ENCODE data around the gene RAB3IL1.
A peak's percentile ranks its signal among the peaks of the same experiment; 100 is the strongest.

RAB3IL1 gene

DNA sequence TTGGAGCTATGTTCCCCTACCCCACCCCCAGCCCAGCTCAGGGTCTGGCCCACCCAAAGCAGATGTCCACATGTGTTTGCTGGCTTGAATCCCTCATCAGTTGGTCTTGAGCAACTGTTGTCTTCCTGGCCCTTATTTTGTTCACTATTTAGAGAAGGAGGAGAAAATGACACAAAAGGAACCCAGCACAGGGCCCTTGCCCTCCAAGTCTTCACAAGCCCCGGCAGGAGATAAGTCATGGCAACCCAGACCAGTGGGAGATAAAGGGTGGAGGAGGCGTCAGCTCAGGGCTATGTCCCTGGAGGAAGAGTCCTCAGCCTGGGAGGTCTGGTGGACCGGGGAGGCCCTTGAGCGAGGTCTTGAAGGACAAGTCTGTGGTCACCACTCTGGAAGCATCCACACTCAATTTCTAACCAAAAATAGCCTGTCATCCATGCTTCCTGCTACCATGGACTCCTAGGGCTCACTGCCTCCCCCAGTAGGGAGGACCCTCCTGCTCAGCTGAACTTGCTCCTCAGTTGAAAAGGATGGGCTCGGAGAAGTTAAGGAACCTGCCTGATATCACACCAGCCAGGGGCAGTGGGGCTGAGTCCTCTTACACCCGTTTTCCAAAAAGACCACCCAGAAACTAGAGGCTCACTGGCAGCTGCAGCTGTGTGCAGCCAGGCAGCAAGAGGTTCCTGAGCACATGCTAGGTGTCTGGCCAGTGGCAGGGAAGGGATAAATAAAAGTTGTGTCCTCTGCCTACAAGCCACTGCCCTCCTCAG is 1.8 kb upstream of the RAB3IL1 start:
- peak; percentile 37 for DNase-seq

DNA sequence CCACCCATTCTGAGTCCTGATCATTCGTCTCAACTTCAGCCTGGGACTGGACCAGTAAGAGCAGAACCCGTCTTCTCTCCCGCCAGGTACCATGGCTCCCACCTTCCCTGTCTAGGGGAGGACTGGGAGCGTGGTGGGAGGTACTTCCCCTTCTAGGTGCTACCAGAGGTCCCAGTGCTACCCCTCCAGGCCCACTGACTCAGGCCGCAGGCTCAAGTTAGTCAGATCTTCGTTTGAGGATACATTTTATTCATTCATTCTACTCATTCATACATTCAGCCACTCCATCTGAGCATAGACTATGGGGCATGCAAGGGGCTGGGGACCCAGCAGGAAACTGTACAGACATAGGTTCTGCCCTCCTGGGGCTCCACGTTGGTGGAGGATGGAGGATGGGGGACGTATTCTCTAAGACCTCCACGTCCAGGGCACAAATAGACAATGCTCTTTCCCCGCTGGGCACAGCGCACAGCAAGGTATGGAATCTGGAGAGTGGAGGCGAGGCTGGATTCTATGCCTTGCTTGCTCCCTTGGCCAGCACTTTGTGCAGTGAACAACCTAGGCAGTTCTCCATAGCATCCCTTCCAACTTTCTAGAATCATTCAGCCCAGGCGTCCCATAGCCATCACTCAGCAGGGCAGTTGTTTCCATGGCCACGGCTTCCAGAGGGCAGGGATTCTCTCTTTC is 1.0 kb upstream of the RAB3IL1 start:
- peak; percentile 16 for DNase-seq

DNA sequence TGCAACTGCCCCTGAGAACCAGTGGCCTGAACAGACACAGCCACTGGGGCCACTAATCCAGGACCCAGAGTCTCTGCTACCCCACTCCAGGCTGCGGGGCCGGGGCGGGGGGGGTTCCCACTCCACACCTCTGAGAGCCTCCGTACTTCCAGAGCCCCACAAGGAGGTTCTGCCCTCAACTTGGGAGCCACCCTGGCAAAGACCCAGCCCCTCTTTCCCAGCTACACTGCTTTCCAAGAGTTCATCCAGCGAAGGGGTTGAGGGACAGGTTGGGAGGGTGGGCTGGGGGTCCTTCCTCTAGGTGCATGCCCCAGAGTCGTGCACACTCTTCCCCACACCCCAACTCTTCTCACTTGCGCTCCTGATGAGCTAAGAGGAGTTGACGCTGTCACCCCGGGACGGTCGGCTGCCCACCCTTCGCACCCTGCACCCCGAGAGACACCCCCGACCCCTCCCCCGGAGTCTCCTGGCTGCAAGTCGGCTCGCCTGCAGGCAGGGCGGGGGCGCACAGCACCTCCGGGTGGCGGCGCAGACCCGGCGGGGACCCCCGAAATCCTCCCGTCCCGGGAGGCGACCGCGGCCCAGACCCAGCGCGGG is 531 bp downstream of the RAB3IL1 start:
- DNase-seq: peak; percentile 62

DNA sequence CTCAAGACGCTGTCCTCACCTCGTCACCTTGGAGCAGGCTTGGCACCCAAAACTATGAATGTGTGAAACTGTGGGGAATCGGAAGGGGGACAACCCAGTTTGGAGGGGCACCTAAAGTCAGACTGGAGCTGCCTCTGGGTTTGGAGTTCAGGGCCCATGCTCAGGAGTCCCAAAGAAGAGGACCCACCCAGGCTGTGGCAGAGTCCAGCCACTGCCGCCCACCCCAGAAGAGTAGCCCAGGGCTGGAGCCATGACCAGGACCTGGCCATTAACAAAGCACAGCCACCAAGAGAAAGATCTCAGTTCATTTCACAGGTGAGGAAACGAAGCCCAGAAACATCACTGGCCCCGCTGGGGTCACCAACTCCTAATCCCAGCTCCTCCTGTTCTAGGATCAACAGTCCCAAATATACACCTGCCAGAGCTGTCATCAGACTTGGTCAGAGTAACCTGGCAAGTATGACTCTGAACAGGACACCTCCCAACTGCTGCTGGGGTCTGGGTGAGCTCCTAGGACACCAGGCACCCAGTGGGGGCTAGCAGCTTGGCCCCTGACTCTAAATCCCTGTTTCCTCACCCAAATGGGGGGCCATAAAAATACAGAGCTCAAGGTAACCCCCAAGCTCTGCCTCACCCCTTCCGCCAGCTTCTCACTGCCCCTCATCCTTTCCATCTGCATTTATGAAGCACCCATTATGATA is 2.7 kb downstream of the RAB3IL1 start:
- no peak for DNase-seq

DNA sequence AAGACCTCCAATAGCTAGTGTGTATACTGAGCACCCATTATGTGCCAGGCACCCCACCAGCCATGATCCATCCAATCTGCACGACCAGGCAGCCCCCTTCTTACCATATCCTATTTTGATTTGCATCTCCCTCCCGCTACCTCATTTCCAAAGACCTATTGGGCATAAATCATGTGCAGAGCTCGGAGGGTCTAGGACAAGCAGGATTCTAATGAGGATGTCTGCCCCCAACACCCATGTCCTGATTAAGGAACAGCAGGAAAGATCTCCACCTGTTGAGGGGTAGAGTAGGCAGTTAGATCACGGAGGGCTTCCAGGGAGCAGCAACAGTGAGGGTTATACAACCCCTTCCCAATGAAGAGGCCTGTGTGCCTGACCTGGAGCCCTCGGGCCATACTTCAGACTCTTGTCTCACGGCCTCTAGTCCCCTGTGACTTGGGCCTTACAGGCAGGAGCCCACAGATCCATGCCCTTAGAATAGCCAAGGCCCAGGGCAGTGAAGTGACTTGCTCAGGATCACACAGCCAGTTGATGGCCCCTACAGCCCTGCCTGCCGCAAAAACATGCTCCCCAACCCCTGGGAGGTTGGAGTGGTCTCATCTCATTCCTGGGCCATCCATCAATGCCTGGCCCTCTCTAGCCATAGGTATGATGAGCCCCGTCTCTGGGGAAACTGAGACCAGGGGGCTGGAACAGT is 3.5 kb downstream of the RAB3IL1 start:
- no peak for DNase-seq

DNA sequence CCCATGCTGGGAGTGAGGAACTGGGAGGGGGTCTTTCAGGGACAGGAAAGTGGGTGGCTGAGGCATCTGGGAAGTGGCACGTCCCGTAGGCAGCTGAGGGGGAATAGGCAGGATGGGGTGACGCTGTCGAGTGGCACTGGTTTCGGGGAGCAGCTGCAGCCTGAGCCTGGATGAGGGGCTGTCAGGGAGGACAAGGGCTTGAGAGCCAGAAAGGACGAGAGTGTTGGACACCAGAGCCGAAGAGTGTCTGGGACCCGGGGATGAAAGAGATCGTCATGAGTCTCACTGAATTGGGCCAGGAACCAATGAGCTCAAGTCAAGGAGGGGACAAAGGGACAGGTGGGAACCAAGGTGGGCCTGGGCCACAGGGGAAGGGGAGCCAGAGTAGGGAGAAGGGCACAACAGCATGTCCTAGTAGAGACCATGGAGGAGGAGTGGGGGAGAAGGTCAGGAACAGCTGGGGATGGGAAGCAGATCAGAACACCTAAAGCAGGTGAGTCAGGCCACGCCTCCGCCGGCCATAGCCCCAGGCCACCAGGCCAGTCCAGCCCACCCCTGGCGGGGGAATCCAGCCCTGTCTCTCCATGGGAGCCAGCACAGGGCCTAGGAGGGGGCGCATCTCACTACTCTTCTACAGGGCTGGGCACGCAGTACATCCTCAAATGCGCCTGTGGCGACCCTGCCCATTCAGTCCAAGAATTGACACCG is 4.2 kb downstream of the RAB3IL1 start:
- DNase-seq: peak; percentile 18

DNA sequence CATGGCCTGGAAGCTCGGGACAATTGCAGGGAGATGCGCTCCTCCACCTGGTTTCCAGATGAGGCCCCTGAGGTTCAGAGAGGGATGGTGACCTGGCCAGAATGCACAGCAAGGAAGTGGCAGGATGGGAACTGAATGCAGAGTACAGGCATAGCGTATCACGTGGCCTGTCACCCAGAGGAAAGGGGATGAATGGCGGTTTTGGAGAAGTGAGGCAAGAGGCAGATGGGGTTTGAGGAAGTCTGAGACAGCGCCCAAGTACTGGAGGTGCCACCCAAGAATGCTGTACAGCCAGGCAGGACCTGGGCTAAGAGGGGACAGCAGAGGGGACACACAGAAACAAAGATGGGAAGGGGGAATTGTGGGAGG is 4.9 kb downstream of the RAB3IL1 start:
- peak; percentile 53 for DNase-seq

DNA sequence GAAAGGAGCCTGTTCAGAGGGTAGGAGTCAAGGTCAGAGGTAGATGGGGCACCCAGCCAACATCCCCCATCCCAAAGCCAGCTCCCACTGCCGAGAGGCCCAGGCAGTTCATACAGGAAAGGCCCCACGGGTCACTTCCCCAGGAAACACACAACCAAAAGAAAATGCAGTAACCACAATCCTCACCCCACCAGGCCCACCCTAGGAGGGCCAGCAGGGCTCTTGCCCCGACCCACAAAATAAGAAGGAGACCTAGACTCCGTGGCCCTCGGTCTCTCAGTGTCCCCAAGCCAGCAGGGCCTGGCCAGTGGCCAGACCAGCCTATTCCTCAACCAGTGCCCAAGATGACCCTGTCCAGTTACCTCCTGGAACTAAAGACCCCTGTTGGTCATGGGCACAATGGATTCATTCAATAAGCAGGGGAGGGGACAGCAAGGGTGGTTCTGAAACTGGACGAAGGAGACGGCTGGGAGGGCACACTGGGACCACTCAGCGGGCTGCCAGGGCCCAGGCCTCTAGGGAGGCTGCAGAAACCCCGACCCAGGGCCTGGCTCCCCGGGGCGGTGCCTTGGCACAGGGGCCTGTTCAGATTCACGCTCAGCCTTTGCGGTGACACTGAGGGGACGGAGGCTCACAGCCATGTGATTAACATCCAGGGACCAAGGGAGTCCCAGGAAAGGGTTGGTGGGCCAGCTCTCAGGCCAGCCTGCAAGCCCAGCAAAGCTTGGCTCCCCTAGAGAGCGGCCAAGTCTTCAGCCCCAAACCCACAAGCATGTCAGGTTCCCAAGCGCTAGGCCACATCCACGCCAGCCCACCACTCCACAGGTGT is 5.5 kb downstream of the RAB3IL1 start:
- DNase-seq: peak; percentile 26

DNA sequence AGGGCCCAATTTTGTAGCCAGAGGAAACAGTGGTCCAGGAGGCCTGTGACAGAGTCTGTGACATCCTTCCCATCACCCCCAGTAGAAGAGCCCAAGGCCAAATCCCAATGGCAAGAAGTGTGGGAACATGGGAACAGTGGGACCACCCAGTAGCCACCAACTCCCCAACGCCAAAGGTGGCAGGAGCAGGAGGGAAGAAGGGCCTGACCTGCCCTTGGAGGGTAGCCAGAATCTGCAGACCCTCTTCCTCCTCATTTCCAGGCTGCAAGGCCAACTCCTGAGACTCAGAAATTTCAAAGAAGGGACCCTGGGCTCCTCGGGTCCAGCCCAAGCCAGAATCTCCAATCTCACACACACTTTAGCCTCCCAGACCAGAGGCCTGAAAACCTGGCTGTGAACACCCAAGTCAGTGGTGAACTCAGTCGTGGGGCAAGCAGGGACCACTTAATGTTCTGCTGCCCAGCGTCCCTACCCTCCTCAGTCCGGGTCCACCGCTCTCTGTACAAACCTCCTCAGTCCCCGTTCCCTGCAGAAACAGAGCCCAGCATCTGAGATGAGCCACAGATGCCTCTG is 6.2 kb downstream of the RAB3IL1 start:
- no peak for DNase-seq

DNA sequence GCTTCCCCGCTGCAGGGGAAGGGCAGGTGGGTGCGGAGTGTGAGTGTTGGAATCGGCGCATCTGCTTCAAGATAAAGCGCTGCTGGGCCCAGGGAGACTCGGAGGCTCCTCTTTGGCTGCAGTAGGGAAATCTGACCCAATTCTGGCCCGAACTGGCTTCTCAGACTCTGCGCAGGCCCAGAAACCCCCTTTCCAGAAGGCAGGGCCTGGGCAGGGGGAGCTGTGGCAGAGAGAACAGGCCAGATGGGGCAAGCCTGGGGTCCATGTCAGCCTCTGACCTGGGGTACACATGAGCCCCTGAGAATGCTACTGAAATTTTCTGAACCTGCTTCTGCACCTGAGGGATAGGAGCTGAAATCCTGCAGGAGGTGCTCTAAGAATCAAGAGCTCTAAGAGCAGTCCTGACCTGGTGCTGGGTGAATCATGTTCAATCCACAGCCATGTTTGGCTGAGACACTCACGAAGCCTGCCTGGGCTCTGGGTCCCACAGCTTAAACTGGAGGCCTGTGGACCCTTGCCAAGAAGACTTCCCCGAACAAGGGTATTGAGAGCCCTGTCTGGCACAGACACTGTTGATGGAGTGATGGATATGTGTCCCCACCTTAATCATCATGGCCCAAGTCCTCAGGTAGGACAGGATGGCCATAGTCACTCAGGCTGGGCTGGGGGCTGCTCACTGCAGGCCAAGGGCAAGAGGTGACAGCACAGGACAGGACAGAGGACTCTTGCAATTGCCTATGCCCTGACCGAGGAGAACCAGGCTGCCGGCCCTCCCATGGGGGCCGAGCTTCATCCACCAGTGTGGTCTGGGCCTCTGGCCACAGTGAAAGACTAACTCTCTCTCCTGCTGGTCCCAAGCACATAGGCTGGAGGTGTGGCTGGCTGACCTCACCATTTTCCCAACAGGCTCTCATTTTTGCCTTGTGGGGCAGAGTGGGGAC is 6.9 kb downstream of the RAB3IL1 start:
- DNase-seq: peak; percentile 80

DNA sequence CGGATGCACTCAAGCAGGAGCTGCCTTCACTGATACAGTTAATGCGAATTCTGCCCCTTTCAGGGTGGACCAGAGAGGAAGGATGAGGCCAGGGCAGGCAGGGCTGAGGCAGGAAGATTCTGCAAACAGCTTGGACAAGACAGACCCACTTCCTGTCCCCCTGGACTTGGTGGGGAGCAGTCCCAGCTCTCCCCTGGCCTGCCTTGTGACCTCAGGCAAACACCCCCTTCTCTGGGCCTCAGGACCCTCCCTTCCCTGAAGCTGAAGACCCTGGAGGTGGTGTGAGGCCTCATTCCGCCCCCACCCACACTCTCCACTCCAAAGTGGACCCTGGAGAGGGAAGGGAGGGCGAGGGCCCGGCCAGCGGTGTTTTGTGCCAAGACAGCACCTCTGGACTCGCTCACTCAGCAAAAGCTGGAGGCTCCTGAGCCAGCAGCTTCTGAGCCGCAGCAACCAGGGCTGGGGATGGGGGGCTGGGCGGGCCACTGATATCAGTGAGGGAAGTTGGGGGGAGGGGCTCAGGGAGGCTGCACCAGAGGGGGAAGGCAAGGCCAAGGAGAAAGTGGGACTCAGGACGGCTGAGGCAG is 8.5 kb downstream of the RAB3IL1 start:
- DNase-seq: peak; percentile 82

DNA sequence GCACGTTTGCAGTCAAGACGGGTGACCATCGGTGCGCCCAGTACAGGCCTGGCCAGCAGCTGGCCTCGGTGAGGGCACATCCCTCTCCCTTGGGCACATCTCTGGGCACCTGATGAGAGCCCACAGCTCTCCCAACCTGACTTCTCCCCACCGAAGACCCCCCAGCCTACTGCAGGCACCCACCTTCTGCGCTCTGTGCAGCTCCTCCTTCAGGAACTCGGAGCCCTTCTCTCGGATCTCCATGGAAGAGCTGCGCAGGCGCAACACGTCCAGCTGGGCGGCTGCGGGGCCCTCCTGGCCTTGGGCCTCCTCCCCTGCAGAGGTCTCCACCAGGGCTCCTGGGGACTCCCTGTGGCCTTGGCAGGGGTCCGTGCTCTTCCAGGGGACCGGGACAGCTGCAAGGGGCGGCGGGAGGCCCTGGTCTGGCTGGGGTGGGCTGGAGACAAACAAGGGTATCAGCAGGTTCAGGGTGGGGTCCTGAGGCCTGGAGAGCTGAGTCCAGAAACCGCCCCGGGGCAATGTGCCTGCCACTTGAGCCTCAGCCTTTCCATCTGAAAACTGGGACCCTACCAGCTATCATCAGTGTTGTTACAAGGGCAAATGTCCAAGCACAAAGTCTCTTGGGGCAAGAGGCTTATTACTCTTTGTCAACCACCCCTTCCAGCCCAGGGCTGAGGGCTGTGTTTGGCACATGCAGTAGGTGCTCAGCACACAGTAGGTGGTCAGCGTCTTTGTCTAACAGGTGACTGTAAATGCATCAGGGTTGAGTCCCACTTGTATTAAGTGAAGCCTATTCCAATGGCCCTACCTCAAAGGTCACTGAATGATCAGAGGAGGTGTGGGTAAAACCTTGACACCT is 9.3 kb downstream of the RAB3IL1 start:
- no peak for DNase-seq

DNA sequence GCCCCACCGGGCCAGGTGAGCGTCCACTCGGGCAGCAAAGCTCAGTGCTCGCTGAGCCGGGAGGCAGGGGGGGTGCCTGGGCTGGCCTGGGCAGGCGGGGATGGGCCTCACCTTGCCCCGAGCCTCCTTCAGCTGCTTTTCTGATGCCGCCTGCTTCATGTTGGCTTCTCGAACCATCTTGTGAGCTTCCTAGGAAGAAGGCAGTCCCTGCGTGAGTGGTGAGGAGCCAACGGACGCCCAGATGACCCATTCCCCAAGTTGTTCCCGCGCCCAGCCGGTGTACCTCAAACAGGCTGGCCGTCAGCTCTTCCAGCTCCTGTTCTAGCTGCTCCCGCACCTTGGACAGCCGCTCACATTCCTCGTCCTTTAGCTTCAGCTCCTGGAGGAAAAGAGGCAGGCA is 10.1 kb downstream of the RAB3IL1 start:
- no peak for DNase-seq

DNA sequence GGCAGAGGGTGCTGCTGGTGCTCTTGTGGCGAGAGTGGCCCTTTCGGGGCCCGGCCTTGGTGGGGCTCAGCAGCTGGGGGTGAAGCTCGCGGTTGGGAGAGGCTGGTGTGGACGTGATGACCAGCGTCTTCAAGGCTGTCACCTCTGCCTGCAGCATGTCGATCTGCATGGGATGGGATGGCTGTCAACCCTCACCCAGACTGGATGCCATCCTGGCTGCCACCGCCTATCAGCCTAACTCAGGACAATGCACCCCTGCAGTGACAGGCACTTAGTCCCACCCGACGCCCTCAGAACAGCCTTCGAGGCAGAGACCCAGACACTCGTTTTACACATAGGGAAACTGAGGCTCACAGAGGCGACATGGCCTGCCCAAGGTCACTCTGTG is 10.8 kb downstream of the RAB3IL1 start:
- no peak for DNase-seq

DNA sequence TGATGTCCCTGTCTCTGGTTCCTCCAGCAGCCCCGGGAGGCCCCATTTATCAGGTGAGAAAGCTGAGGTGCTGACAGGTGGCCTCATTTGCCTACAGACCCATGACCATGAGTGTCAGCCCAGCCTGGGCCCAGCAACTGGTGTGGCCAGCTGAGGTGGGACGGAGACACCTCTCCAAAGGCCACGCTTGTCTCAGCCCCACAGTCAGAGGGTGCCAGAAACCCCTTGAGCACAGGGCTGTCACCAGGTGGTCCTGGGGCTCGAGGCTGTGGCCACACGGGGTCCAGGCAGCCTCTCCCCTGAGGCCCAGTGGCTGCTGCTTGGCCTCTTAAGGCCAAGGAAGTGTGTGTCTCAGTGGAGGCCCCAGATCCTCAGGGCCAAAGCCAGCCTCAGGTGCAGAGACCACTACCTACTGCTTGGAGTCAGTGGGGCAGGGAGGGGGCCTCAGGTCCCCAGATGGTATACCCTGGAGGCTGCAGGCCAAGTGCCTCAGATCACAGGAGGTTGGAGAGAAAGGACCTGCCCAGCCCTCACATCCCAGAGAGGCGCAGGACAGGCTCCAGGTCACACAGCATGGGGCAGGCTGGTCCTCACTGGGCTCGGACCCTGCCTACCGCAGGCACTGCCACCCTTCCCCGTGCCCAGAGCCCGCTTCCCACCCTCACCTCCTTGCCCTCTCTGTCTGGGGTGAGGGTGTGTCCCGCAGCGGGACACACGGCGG is 11.4 kb downstream of the RAB3IL1 start:
- DNase-seq: no peak

DNA sequence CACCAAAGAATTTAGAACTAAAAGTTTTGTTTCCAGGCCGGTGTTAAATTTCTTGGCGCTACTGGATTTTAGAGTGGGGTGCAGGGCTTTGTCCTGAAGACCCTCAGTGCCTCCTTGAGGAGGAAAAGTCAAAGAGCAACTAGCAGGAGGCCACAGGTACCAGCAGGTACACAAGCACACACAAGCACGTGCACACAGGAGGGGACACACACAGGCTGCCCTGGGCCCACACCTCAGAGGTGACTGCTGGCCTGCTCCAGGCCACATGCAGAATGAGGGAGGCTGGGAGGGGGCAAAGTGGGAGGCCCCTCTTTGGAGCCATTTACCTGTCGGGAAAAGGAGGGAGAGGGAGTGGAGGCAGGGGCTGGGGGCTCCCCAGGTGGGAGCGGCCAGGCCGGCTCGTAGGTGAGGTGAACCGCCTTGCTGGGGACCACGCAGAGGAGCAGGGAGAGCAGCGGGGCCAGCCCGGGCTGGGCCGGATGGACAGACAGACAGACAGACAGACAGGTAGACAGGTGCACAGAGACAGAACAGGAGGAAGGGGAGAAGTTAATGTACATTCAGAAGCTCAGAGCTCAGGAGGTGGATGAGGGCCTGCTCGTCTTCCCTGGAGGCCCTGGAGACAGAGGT is 12.2 kb downstream of the RAB3IL1 start:
- DNase-seq: no peak

DNA sequence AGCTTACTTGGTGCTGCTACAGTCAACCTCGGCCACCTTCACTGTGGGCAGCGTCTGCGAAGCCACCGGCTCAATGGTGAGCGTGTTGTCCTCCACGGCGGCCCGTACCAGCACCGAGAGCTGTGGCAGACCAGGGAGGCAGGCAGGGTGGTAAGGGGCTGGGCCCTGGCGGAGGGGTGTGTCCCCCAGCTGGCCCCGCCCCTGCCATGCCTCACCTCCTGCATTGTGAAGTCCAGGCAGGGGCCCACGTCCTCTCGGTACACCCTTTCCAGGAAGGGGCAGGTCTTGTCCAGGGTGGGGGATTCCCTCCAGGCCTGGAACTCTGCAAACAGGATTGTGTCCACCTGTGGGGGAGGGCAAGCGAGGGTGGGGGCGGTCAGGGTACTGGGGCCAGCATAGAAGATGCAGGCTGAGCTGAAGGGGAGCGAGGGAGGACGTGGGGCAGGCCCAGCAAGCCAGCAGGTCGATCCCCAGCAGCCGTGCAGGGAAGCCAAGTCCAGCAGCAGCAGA is 12.8 kb downstream of the RAB3IL1 start:
- no peak for DNase-seq

Measured in femur (tissue), 1 donor.